Cardiac fibroblast (primary cell): ENCODE data around the gene WARS2.
A peak's percentile ranks its signal among the peaks of the same experiment; 100 is the strongest.

Experiments
- DNase-seq, 2 donors: peaks; one replicate each; pipeline versions ENCODE4 v3.0.0 to v3.0.0-alpha.2; 2010; ENCODE audit warnings: low read depth in 2 of 2
- H3K4me3 ChIP-seq, 2 donors: replicated peaks in 1 of 2; 1 replicate in 1 of 2; 2 replicates in 1 of 2; pipeline ENCODE4 v1.5.1; 2011; ENCODE audit warnings: low read depth in 2 of 2, low read length in 2 of 2, mild to moderate bottlenecking in 2 of 2, moderate library complexity in 1 of 2
- CTCF ChIP-seq: IDR thresholded peaks from one replicate; pipeline ENCODE4 v1.5.1; 2011; ENCODE audit warnings: low read depth, mild to moderate bottlenecking, low read length, inconsistent platforms

The WARS2 gene

GRCh38 chr1:118986555-118987467 lies 153.6 kb downstream of the WARS2 start:
- peak in 1 of 2 donors; percentile 54 for DNase-seq
- peak overlapping the region; percentile 39 to 59 for H3K4me3 ChIP-seq
- TF ChIP-seq CTCF, result no peak

- peak overlapping the region in 1 of 2 donors; percentile 59 for H3K4me3 ChIP-seq
- TF ChIP-seq CTCF, result no peak
- no peak for DNase-seq
Measured at GRCh38 chr1:118985640-118986554, 154.6 kb downstream of the WARS2 start.

- no peak for DNase-seq
- no peak overlapping the region for H3K4me3 ChIP-seq
Measured at GRCh38 chr1:118984722-118985639, 155.5 kb downstream of the WARS2 start.

GRCh38 chr1:118984086-118984721 lies 156.2 kb downstream of the WARS2 start:
- no peak for TF ChIP-seq CTCF
- no peak overlapping the region for H3K4me3 ChIP-seq
- no peak for DNase-seq

More at GRCh38 chr1:118984722-118985639, 155.5 kb downstream of the WARS2 start:
- TF ChIP-seq CTCF, result no peak

- TF ChIP-seq CTCF, result no peak
- no peak for DNase-seq
- H3K4me3 ChIP-seq, result no peak overlapping the region
Measured at GRCh38 chr1:118983558-118984041, 156.9 kb downstream of the WARS2 start.
